Activated naive CD8-positive, alpha-beta T cell (primary cell): Measurements from ENCODE around the gene GZMA.
"Not testable (repeated sequence)": the region's sequence is repeated elsewhere in the genome, so short reads cannot be mapped to it uniquely, and the experiment has no call there.

Experiments used
- H3K27ac Mint-ChIP-seq: one replicate; pipeline ENCODE4 v1.8.0; 2021; ENCODE audit warnings: mixed read lengths
- H3K27me3 Mint-ChIP-seq: one replicate; pipeline ENCODE4 v1.8.0; 2021; ENCODE audit warnings: mixed read lengths
- H3K36me3 Mint-ChIP-seq: one replicate; pipeline ENCODE4 v1.8.0; 2021; ENCODE audit warnings: mixed read lengths
- H3K4me1 Mint-ChIP-seq: one replicate; pipeline ENCODE4 v1.8.0; 2021; ENCODE audit warnings: low read depth, mixed read lengths
- H3K4me3 Mint-ChIP-seq: one replicate; pipeline ENCODE4 v1.8.0; 2021; ENCODE audit warnings: mild to moderate bottlenecking, mixed read lengths
- H3K9me3 Mint-ChIP-seq: one replicate; pipeline ENCODE4 v1.8.0; 2021; ENCODE audit warnings: low read depth, mixed read lengths

Gene GZMA

DNA sequence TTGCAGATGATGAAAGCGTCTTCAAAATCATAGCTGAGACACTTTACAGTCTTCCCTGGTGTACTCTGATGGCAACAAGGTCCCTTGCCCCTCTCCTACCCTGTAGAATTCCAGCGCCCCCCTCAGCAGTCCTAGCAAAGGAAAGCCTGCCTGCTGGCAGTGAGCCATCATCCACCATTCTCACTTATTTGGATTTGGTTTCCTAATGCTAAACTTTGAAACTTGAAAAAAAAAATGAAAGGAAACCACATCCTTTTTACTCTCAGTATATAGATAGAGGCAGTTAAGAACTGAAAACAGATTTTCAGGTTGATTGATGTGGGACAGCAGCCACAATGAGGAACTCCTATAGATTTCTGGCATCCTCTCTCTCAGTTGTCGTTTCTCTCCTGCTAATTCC is at the start of gene GZMA:
Gene GZMA, plus strand, starts transcription at position 299 of the 400 bp plus-strand sequence. Its CDS starts 37 bp downstream, at position 336.
- Mint-ChIP-seq H3K36me3 (peaks cover 25% of the 10 kb centered on the region), H3K4me1 (peaks cover 84% of the 10 kb centered on the region), H3K9me3 (peaks cover 5% of the 10 kb centered on the region), H3K4me3 (peak within 1 kb of the TSS; percentile 82), H3K27ac (peak within 1 kb of the TSS; percentile 86), H3K27me3 (no peaks in the 10 kb centered on the region)

- Mint-ChIP-seq H3K9me3 (peaks cover 17% of the 10 kb centered on the region), H3K36me3 (peaks cover 7% of the 10 kb centered on the region), H3K4me1 (peaks cover 2% of the 10 kb centered on the region), H3K27me3 (no peaks in the 10 kb centered on the region), H3K4me3 (no peak overlapping the region), H3K27ac (no peak overlapping the region)
These were observed 47.3 kb upstream of the GZMA start for GRCh38 chr5:55055183-55055582.

DNA sequence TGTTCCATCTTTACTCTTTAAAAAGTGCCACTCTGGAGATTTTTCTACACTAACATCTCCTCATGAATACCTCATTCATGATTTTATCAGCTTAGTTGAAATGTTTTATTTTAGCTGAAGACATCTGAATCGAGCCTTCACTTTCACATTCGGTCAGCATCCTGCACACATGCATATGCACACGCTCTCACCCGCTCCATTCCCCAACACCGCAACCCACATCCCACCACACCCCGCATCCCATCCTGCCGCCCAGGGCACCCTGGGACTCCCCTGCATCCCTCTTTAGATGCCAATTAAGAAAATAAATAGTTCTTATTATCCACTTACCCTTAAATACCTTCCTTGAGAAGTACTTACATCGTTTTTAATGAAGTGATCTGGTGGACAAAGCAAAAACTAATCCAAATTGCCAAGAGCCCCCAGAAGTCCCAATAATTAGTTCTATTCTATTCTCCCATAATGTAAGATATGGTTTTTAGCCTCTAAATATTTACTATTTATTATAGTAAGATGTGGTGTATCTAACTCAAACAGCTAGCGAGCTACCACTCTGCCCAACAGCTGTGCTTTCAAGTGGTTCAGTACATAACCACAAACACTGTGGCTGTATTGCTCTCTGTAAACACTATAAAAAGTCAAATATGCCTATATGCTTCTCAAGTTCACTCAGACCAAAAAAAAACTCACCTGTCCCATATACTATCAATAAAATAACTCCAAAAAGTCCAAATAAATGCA is 40.2 kb upstream of the GZMA start:
- Mint-ChIP-seq H3K27ac (peak overlapping the region; percentile 47), H3K4me1 (peaks cover 60% of the 10 kb centered on the region), H3K36me3 (no peaks in the 10 kb centered on the region), H3K27me3 (no peaks in the 10 kb centered on the region), H3K4me3 (peak overlapping the region; percentile 76), H3K9me3 (peaks cover 5% of the 10 kb centered on the region)

GRCh38 chr5:55063220-55063863 is 39.1 kb upstream of the GZMA start:
- Mint-ChIP-seq H3K36me3 (no peaks in the 10 kb centered on the region), H3K27ac (no peak overlapping the region), H3K4me1 (peaks cover 62% of the 10 kb centered on the region), H3K4me3 (no peak overlapping the region), H3K27me3 (no peaks in the 10 kb centered on the region), H3K9me3 (peaks cover 5% of the 10 kb centered on the region)

GRCh38 chr5:55063899-55064298 is 38.5 kb upstream of the GZMA start:
- Mint-ChIP-seq H3K4me3 (no peak overlapping the region), H3K27ac (no peak overlapping the region), H3K4me1 (peaks cover 62% of the 10 kb centered on the region), H3K36me3 (no peaks in the 10 kb centered on the region), H3K27me3 (no peaks in the 10 kb centered on the region), H3K9me3 (peaks cover 5% of the 10 kb centered on the region)

DNA sequence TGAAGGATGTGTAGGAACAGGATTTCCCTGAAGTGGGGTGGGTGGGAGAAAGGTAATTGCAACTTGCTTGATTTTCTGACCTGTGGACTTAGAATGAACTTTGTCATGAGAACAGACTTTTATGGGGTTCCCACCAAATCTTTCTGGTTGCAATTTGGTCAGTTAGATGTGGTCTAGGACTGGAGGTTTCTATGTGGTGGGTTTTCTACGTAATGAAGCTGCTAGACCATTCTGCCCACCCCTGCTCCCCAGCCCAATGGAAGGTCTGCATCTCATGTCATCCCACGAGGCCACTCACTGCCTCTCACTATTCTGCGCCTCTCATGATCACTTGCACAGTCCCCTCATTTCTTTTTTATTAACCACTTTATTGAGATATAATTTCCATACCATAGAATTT is 37.9 kb upstream of the GZMA start:
- Mint-ChIP-seq H3K9me3 (peaks cover 5% of the 10 kb centered on the region), H3K27ac (no peak overlapping the region), H3K27me3 (no peaks in the 10 kb centered on the region), H3K4me1 (peaks cover 62% of the 10 kb centered on the region), H3K4me3 (no peak overlapping the region), H3K36me3 (no peaks in the 10 kb centered on the region)

GRCh38 chr5:55066277-55066676 is 36.2 kb upstream of the GZMA start:
- Mint-ChIP-seq H3K27me3 (no peaks in the 10 kb centered on the region), H3K9me3 (no peaks in the 10 kb centered on the region), H3K4me3 (no peak overlapping the region), H3K4me1 (peaks cover 64% of the 10 kb centered on the region), H3K36me3 (peaks cover 2% of the 10 kb centered on the region), H3K27ac (no peak overlapping the region)

DNA sequence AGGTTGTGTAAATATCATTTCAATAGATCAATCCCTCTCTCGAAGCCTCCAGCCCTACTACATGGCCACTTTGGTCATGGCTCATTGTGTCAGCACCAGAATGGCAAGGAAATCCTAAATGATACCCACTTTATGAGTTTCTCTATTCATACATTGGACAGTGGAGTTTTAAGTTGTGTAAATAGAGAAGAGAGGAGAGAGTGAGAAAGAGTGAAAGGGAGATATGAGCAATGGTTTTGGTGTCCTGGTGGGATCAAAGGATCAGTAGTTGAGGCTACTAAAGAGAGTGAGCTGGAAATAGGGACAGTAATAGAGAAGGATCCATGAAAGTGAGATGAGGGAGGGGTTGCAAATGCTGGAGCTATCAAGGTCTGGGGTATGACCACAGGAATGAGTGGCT is 31.5 kb upstream of the GZMA start:
- H3K9me3 Mint-ChIP-seq, result no peaks in the 10 kb centered on the region
- no peak overlapping the region for H3K27ac Mint-ChIP-seq
- H3K36me3 Mint-ChIP-seq, result peaks cover 2% of the 10 kb centered on the region
- no peaks in the 10 kb centered on the region for H3K27me3 Mint-ChIP-seq
- H3K4me1 Mint-ChIP-seq, result peaks cover 62% of the 10 kb centered on the region
- H3K4me3 Mint-ChIP-seq, result peak overlapping the region; percentile 14

GRCh38 chr5:55071413-55071812 is 31.0 kb upstream of the GZMA start:
- Mint-ChIP-seq H3K9me3 (no peaks in the 10 kb centered on the region), H3K27me3 (no peaks in the 10 kb centered on the region), H3K36me3 (peaks cover 2% of the 10 kb centered on the region), H3K4me3 (no peak overlapping the region), H3K27ac (no peak overlapping the region), H3K4me1 (peaks cover 58% of the 10 kb centered on the region)

GRCh38 chr5:55072666-55073065 is 29.8 kb upstream of the GZMA start:
- Mint-ChIP-seq H3K4me3 (peak overlapping the region; percentile 61), H3K4me1 (peaks cover 47% of the 10 kb centered on the region), H3K27me3 (no peaks in the 10 kb centered on the region), H3K9me3 (no peaks in the 10 kb centered on the region), H3K27ac (peak overlapping the region; percentile 78), H3K36me3 (peaks cover 2% of the 10 kb centered on the region)

DNA sequence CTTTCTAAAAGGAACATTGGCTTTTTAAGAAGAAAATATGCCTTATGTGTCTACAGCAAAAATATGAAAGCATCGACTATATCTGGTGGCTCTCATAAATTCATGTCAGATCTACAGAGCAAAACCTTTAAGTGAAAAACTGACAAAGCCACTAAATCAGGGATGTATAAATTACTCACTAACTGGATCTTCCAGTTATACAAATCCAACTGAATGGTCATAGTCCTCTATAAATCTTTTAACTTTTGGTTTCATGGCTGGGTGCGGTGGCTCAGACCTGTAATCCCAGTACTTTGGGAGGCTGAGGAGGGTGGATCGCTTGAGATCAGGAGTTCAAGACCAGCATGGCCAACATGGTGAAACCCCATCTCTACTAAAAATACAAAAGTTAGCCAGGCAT is 29.2 kb upstream of the GZMA start:
- peaks cover 2% of the 10 kb centered on the region for H3K36me3 Mint-ChIP-seq
- peaks cover 47% of the 10 kb centered on the region for H3K4me1 Mint-ChIP-seq
- peak overlapping the region; percentile 61 for H3K4me3 Mint-ChIP-seq
- H3K27ac Mint-ChIP-seq, result peak overlapping the region; percentile 78
- H3K9me3 Mint-ChIP-seq, result no peaks in the 10 kb centered on the region
- H3K27me3 Mint-ChIP-seq, result no peaks in the 10 kb centered on the region

DNA sequence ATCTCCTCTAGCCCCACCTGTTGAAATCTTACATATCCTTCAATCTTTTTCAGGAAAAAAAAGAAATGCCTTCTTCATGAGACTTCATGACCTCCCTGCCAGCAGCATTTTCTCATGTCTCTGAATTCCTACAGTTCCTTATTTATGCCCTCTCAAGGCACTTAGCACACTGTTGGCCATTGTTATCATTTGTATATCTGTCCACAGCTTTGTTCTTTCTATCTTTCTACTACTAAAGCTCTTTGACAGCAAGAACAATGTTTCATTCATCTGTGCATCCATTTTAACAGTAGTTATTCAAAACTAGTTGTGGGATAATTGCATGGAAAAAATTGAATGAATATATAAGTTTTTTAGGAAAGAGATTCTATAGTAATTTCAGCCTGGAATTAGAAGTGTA is 20.9 kb upstream of the GZMA start:
- Mint-ChIP-seq H3K4me1 (peaks cover 12% of the 10 kb centered on the region), H3K4me3 (no peak overlapping the region), H3K27ac (no peak overlapping the region), H3K9me3 (no peaks in the 10 kb centered on the region), H3K36me3 (peaks cover 8% of the 10 kb centered on the region), H3K27me3 (no peaks in the 10 kb centered on the region)

DNA sequence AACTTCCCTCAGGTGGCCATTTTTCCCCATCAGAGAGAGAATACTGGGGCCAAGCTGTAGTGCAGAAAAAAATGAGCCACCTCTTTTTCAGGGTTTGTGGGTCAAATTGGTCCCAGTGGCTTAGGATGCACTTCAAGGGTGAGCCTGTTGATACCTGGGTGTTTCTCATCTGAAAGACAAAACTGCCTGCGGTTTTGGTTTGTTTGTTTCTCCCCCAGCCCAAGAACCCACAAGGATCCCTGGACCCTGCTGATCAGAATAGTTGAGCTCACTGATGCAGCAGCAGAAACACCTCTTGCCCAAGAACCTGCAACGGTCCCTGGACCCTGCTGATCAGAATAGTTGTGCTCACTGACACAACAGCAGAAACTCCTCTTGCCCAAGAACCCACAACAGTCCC is 13.1 kb upstream of the GZMA start:
- H3K9me3 Mint-ChIP-seq, H3K27ac Mint-ChIP-seq, H3K27me3 Mint-ChIP-seq, H3K4me3 Mint-ChIP-seq, H3K36me3 Mint-ChIP-seq: not testable (repeated sequence)
- peaks cover 23% of the 10 kb centered on the region for H3K4me1 Mint-ChIP-seq

GRCh38 chr5:55091011-55091410 is 11.4 kb upstream of the GZMA start:
- not testable (repeated sequence) for H3K36me3 Mint-ChIP-seq, H3K27me3 Mint-ChIP-seq, H3K4me3 Mint-ChIP-seq, H3K27ac Mint-ChIP-seq, H3K9me3 Mint-ChIP-seq
- peaks cover 36% of the 10 kb centered on the region for H3K4me1 Mint-ChIP-seq

- Mint-ChIP-seq H3K36me3 (peaks cover 28% of the 10 kb centered on the region), H3K27me3 (no peaks in the 10 kb centered on the region), H3K27ac (peak overlapping the region; percentile 62), H3K4me1 (peaks cover 80% of the 10 kb centered on the region), H3K4me3 (peak overlapping the region; percentile 61), H3K9me3 (peaks cover 5% of the 10 kb centered on the region)
These were observed 6.3 kb upstream of the GZMA start for GRCh38 chr5:55096182-55096581.

DNA sequence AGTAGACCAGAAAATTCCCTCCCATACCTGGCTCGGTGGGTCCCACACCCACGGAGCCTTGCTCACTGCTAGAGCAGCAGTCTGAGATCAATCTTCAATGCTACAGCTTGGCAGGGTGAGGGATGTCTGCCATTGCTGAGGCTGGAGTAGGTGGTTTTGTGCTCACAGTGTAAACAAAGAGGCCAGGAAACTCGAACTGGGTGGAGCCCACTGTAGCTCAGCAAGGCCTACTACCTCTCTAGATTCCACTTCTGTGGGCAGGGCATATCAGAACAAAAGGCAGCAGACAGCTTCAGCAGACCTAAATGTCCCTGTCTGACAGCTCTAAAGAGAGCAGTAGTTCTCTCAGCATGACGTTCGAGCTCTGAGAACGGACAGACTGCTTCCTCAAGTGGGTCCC is 5.6 kb upstream of the GZMA start:
- peak overlapping the region; percentile 15 for H3K4me3 Mint-ChIP-seq
- peaks cover 5% of the 10 kb centered on the region for H3K9me3 Mint-ChIP-seq
- H3K36me3 Mint-ChIP-seq, result peaks cover 28% of the 10 kb centered on the region
- H3K27me3 Mint-ChIP-seq, result no peaks in the 10 kb centered on the region
- H3K4me1 Mint-ChIP-seq, result peaks cover 86% of the 10 kb centered on the region
- H3K27ac Mint-ChIP-seq, result peak overlapping the region; percentile 62
